A673 (cell line): Measurements from ENCODE around the gene PLCE1.

ENCODE experiments used
- EZH2 ChIP-seq: fragments of 200-600 bp; sonication (generic); IDR thresholded peaks from 2 replicates; pipeline ENCODE4 v1.6.1; 2017; ENCODE audit warnings: borderline replicate concordance, low read depth, mild to moderate bottlenecking, mixed read lengths, antibody characterized with exemption, low read length; ENCODE audit not compliant: poor library complexity, severe bottlenecking
- TF ChIP-seq, protein P1 (sequence below): fragments of 300-800, 200-600 bp; sonication (generic); conservative IDR thresholded peaks from 2 replicates; pipeline ENCODE4 v1.5.1; 2017; ENCODE audit warnings: low read depth, mild to moderate bottlenecking, antibody characterized with exemption, low read length, moderate library complexity, mixed read lengths

DNA sequence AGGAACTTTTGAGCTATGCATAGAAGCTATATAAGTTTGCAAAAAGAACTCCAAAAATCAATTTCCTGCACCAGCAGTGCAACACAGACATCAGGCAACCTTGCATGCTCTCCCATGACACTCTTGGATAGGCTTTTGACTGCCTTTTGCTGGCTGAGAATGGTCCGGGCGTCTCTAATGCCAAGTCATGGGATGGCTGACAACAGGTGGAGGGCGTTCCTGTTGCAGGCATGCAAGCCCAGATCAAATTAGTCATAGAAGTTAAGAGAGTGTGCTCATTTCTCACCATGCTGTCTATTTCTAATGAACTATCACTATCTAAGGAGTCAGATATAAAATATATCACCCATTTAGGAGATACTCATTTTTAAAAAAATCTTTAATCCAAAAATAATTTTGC, 8.4 kb downstream of the PLCE1 start:
- TF ChIP-seq, protein P1, sequence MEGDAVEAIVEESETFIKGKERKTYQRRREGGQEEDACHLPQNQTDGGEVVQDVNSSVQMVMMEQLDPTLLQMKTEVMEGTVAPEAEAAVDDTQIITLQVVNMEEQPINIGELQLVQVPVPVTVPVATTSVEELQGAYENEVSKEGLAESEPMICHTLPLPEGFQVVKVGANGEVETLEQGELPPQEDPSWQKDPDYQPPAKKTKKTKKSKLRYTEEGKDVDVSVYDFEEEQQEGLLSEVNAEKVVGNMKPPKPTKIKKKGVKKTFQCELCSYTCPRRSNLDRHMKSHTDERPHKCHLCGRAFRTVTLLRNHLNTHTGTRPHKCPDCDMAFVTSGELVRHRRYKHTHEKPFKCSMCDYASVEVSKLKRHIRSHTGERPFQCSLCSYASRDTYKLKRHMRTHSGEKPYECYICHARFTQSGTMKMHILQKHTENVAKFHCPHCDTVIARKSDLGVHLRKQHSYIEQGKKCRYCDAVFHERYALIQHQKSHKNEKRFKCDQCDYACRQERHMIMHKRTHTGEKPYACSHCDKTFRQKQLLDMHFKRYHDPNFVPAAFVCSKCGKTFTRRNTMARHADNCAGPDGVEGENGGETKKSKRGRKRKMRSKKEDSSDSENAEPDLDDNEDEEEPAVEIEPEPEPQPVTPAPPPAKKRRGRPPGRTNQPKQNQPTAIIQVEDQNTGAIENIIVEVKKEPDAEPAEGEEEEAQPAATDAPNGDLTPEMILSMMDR: no peak
- TF ChIP-seq EZH2: no peak
